Measurements from ENCODE around the gene SH3RF2. TPM values are rescaled to one million over a fixed set of nuclear protein-coding genes. Genes with fewer than 3 reads are reported as not detected.
A peak's percentile ranks its signal among the peaks of the same experiment; 100 is the strongest.

Gene SH3RF2
- total RNA-seq, 1 donor from 2014 or later = 0.36 TPM

- no peak overlapping the region for H3K4me3 ChIP-seq
- peaks cover 6% of the 10 kb centered on the region for H3K27me3 Mint-ChIP-seq (ENCODE audit: insufficient read depth, low read depth)
- H3K27me3 ChIP-seq = no peaks in the 10 kb centered on the region
- no peak overlapping the region for H3K4me3 Mint-ChIP-seq
- no peak overlapping the region for H3K9ac ChIP-seq
- H3K36me3 Mint-ChIP-seq = no peaks in the 10 kb centered on the region
- no peaks in the 10 kb centered on the region for H3K9me3 Mint-ChIP-seq
- H4K20me1 ChIP-seq (ENCODE audit: low read depth) = no peaks in the 10 kb centered on the region
- TF ChIP-seq CTCF (IDR thresholded peaks at IDR 0.05) = no peak
- TF ChIP-seq EZH2phosphoT487 (IDR thresholded peaks at IDR 0.05) = no peak
- H3K4me1 ChIP-seq = peaks cover 16% of the 10 kb centered on the region
- H3K4me2 ChIP-seq = no peak overlapping the region
- no peaks in the 10 kb centered on the region for H3K79me2 ChIP-seq (ENCODE audit: low read depth)
- peaks cover 19% of the 10 kb centered on the region for H3K4me1 Mint-ChIP-seq
- H3K27ac ChIP-seq = no peak overlapping the region
- no peaks in the 10 kb centered on the region for H3K36me3 ChIP-seq
- DNase-seq (ENCODE audit: low spot score) = no peak
- H3F3A ChIP-seq (ENCODE audit: low read depth) = no peaks in the 10 kb centered on the region
- peak overlapping the region; percentile 68 for H3K27ac Mint-ChIP-seq
- H3K9me3 ChIP-seq (ENCODE audit: low read depth) = no peaks in the 10 kb centered on the region
- H2AFZ ChIP-seq (replicated peaks) = no peak overlapping the region
These were observed 19.1 kb upstream of the SH3RF2 start for GRCh38 chr5:145917288-145917687.

- no peak for TF ChIP-seq EZH2phosphoT487 (IDR thresholded peaks at IDR 0.05)
- TF ChIP-seq EZH2 (IDR thresholded peaks at IDR 0.05) = no peak
- TF ChIP-seq CTCF (IDR thresholded peaks at IDR 0.05) = no peak
- Mint-ChIP-seq H3K9me3 (no peaks in the 10 kb centered on the region), H3K27ac (no peak overlapping the region), H3K4me3 (no peak overlapping the region), H3K4me1 (peaks cover 19% of the 10 kb centered on the region), H3K36me3 (no peaks in the 10 kb centered on the region), H3K27me3 (ENCODE audit: insufficient read depth, low read depth) (peaks cover 4% of the 10 kb centered on the region)
- no peak overlapping the region for H3K27ac ChIP-seq
- no peak overlapping the region for H3K9ac ChIP-seq
- peaks cover 16% of the 10 kb centered on the region for H3K4me1 ChIP-seq
- H3K9me3 ChIP-seq (ENCODE audit: low read depth) = no peaks in the 10 kb centered on the region
- no peaks in the 10 kb centered on the region for H3K36me3 ChIP-seq
- no peak overlapping the region for H3K4me2 ChIP-seq
- H2AFZ ChIP-seq (replicated peaks) = no peak overlapping the region
- H3K4me3 ChIP-seq = no peak overlapping the region
- no peaks in the 10 kb centered on the region for H3K79me2 ChIP-seq (ENCODE audit: low read depth)
- no peak for DNase-seq (ENCODE audit: low spot score)
- H3K27me3 ChIP-seq = no peaks in the 10 kb centered on the region
- H3F3A ChIP-seq (ENCODE audit: low read depth) = no peaks in the 10 kb centered on the region
- no peaks in the 10 kb centered on the region for H4K20me1 ChIP-seq (ENCODE audit: low read depth)
These were observed 18.0 kb upstream of the SH3RF2 start for GRCh38 chr5:145918397-145918796.

- TF ChIP-seq EZH2 (IDR thresholded peaks at IDR 0.05) (no peak), CTCF (IDR thresholded peaks at IDR 0.05) (no peak), EZH2phosphoT487 (IDR thresholded peaks at IDR 0.05) (no peak)
- H3K79me2 ChIP-seq (ENCODE audit: low read depth) = no peaks in the 10 kb centered on the region
- no peaks in the 10 kb centered on the region for H3K9me3 ChIP-seq (ENCODE audit: low read depth)
- H3F3A ChIP-seq (ENCODE audit: low read depth) = no peaks in the 10 kb centered on the region
- no peak overlapping the region for H2AFZ ChIP-seq (replicated peaks)
- H3K4me3 Mint-ChIP-seq = no peak overlapping the region
- no peaks in the 10 kb centered on the region for H3K9me3 Mint-ChIP-seq
- no peaks in the 10 kb centered on the region for H3K36me3 ChIP-seq
- H3K27ac ChIP-seq = no peak overlapping the region
- H3K4me1 ChIP-seq = peaks cover 16% of the 10 kb centered on the region
- H3K27me3 Mint-ChIP-seq (ENCODE audit: insufficient read depth, low read depth) = peaks cover 4% of the 10 kb centered on the region
- no peak overlapping the region for H3K4me3 ChIP-seq
- peaks cover 19% of the 10 kb centered on the region for H3K4me1 Mint-ChIP-seq
- H4K20me1 ChIP-seq (ENCODE audit: low read depth) = no peaks in the 10 kb centered on the region
- H3K9ac ChIP-seq = no peak overlapping the region
- no peak overlapping the region for H3K4me2 ChIP-seq
- H3K27me3 ChIP-seq = no peaks in the 10 kb centered on the region
- H3K27ac Mint-ChIP-seq = no peak overlapping the region
- no peaks in the 10 kb centered on the region for H3K36me3 Mint-ChIP-seq
- no peak for DNase-seq (ENCODE audit: low spot score)
These were observed 17.0 kb upstream of the SH3RF2 start for GRCh38 chr5:145919413-145919812.

Data from neural progenitor cell (in vitro differentiated cells).